ENCODE measurements around the gene NFASC.

GRCh38 chr1:204923201-204923600 is 52.5 kb downstream of the NFASC start:
- TF ChIP-seq CTCF (IDR thresholded peaks at IDR 0.05) (no peak), POLR2A (IDR thresholded peaks at IDR 0.05) (no peak)

Measured in adrenal gland (tissue), 5 donors.